NCI-H524 treated with DMSO at 0.1 percent for 48 hours (cell line): ENCODE measurements around the gene SPO11.

Experiments
- DNase-seq: peaks from one replicate; lab custom pipeline; 2025; lab: John Stamatoyannopoulos, UW

Gene SPO11, protein sequence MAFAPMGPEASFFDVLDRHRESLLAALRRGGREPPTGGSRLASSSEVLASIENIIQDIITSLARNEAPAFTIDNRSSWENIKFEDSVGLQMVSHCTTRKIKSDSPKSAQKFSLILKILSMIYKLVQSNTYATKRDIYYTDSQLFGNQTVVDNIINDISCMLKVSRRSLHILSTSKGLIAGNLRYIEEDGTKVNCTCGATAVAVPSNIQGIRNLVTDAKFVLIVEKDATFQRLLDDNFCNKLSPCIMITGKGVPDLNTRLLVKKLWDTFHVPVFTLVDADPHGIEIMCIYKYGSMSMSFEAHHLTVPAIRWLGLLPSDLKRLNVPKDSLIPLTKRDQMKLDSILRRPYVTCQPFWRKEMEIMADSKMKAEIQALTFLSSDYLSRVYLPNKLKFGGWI

GRCh38 chr20:57329608-57330221, at the start of gene SPO11:
Gene SPO11, plus strand, starts transcription at chr20:57329803. Its CDS starts 65 bp downstream, at chr20:57329868.
- no peak for DNase-seq

GRCh38 chr20:57280221-57280620, 49.4 kb upstream of the SPO11 start:
- no peak for DNase-seq

DNA sequence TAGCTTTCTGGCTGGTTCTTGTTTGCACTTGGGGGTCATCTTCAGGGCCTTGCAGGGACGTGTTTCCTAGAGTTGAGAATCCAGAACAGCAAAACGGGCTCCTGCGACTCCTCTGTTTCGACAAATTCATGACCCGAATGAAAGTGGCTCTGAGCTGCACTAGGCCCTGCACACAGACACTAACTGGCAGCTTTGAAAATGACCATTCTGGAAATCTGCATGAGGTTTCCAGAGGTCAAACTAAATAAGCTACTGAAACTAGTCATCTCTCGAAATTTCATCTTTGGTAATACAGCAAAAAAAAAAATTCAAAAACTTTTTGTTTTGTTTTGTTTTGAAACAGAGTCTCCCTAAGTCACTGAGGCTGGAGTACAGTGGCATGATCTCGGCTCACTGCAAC, 47.7 kb upstream of the SPO11 start:
- DNase-seq, result no peak

- DNase-seq, result no peak
These were observed 46.8 kb upstream of the SPO11 start for GRCh38 chr20:57282670-57283361.

DNA sequence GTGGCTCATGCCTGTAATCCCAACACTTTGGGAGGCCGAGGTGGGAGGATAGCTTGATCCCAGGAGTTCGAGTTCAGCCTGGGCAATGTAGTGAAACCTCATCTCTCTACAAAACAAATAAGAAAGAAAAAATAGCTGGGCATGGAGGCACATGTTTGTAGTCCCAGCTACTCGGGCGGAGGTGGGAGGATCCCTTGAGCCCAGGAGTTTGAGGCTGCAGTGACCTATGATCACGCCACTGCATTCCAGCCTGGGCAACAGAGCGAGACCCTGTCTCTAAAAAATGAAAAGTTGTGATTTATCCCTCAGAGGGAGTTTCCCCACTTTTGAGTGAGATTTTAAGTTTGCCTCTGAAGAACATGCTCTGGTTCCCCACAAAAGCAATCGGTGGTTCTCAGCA, 45.7 kb upstream of the SPO11 start:
- no peak for DNase-seq

GRCh38 chr20:57287007-57287880, 42.4 kb upstream of the SPO11 start:
- no peak for DNase-seq

GRCh38 chr20:57287901-57288300, 41.7 kb upstream of the SPO11 start:
- DNase-seq, result no peak

DNA sequence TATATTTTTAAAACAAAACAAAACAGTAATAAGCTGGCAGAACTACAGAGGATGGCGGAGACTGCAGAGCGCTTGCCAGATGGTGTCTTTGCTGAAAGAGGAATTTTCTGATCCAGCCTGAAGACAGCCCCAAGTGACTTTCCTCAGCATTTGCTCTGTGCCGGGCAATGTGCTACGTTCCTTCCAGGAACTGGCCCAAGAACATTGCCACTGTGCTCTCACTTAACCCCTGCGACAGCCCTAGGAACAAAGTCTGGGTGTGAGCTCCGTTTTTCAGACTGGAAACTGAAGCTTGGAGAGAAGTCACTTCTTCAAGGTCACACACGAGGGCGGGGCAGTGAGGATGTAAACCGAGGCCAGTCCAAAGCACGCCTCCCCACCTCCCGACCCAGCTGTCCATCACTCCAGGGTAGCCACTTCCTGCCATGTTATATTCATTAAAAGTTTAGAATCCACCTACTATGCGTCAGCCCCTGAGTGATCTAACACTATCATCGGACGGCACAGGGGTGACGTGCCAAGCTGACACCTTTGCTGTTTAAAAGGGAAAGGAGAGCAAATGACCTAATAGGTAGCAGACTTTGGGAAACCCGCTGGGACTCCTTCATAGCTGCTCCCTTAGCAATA, 40.8 kb upstream of the SPO11 start:
- DNase-seq, result no peak

DNA sequence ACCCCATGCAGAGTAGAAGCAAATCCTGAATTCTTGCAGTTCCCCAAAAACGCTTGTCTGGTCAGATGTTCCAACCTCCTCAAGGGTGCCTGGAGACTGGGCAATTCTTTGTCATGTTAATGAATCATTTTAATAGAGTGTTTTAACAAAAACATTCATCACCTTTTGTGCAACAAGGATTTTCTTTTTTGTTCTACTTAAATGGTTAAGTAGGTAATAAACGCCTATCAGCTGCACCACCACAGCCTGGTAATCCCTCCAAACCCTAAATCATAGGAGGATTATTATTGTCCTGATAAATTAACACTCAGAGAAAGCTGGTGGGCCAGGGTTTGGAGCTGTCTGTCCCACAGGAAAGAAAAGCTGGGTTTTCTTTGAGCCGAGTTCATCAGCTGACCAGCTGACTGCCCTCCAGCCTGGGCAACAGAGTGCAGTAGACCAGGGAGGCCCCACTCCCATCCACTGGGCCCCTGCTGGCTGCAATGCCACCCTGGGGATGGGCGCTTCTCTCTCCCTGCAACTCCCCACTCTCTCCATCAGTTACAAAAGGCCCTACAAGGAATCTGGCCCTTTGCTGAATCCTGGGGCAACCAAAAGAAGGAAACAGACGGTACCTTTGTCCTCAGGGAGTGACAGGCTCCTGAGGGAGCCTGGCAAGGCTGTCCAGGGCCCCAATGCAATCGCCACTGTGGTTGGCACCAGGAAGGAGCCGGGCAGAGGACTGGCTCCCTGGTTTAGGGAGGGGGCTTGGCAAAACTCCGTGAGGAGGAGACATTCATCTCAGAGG, 40.0 kb upstream of the SPO11 start:
- DNase-seq, result no peak

DNA sequence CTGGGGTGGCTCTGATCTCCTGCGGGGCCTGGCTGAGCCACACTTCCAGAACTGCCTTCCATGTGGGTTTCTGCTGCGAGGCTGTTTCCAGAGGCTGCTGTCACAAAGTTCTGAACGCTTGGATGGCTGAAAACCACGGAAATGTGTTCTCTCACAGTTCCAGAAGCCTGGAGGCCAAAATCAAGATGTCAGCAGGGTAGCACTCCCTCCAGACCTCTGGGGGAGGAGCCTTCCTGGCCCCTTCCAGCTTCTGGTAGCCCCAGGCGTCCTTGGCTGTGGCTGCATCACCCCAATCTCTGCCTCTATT, 39.5 kb upstream of the SPO11 start:
- DNase-seq, result no peak

DNA sequence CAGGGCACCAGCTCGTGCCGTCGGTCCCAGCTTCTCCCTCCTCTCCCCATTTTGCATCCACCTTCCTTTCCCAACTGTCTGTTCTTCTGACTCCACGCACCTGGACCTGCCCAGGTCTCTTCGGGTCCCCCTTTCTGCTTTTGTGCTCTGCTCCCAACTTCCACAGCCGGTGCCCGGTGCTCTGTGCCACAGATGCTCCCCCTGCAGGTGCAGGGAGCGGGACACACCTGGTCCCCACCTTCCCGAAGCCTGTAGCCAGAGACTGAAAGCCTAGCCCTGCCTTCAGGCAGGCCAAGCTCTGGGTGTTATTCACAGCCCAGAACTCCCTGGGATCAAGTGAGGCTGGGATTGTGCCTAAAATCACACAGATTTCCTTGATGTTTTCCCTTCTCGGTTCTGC, 38.6 kb upstream of the SPO11 start:
- no peak for DNase-seq

DNA sequence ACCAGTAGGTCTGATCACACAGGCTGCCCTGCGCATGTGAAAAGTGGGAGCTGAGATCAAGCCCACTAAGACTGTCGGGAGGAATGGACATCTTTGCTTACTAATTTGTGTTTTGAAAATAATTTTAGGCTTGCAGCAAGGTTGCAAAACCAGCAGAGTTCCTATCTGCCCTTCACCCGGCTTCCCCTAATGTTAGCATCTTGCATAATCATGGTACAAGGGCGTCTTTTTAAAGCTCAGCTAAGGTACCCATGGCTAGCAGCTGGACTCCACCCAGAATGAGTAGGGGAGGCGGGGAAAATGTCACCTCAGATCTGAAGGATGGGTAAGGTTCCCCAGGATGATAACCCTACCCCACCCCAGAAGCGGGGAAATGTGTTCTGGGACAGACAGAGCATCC, 37.9 kb upstream of the SPO11 start:
- DNase-seq, result no peak

DNA sequence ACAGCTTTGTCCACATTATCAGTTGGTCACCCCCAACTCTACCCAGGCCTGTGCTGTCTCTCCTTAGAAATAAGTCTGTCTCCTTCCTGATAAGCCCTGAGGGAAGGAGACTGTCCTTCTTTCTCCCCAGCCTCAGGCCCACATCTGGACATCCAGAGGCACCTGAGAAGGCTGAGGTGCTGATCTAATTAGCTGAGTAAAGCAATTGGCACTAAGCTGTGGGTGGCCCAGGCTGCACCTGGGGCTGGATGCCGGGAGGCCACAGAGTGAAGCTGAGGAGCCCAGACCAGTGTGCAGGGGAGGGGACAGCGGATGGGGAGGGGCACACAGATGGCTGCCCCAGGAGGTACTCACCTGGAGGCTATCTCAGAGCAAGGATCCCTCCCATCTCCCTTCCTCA, 37.0 kb upstream of the SPO11 start:
- DNase-seq, result no peak

DNA sequence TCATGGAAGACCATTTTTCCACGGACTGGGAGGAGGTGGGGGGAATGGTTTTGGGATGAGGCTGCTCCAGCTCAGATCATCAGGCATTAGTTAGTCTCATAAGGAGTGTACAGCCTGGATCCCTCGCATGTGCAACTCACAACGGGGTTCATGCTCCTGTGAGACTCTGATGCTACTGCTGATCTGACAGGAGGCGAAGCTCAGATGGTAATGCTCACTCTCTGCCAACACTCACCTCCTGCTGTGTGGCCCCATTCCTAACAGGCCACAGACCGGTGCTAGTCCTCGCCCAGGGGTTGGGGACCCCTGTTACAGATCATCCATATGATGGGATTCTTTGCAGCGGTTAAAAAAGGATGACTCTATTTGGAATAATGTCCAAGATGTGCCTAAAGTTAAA, 35.6 kb upstream of the SPO11 start:
- no peak for DNase-seq

GRCh38 chr20:57294550-57294949, 35.1 kb upstream of the SPO11 start:
- DNase-seq, result no peak

GRCh38 chr20:57298457-57298856, 31.1 kb upstream of the SPO11 start:
- DNase-seq, result no peak

GRCh38 chr20:57301026-57301425, 28.6 kb upstream of the SPO11 start:
- DNase-seq, result no peak

DNA sequence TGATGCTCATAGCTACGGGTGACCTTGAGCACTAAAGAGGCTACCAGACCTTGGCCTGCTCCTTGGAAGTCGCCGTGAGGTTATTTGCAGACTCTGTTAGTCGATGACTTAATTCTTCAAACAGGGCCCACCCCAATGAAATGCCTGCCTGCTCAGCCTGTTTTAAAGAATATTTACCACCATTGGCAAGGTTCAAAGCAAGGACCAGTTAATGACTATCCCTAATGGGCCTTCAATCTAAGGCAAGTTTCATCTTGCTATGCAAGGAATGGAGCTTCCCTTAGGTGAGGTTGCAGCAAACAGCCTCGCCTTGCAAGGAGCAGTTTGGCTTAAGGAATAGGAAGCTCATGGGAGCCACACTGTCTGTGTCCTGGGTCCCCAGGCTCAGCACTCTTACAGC, 22.9 kb upstream of the SPO11 start:
- DNase-seq, result no peak

DNA sequence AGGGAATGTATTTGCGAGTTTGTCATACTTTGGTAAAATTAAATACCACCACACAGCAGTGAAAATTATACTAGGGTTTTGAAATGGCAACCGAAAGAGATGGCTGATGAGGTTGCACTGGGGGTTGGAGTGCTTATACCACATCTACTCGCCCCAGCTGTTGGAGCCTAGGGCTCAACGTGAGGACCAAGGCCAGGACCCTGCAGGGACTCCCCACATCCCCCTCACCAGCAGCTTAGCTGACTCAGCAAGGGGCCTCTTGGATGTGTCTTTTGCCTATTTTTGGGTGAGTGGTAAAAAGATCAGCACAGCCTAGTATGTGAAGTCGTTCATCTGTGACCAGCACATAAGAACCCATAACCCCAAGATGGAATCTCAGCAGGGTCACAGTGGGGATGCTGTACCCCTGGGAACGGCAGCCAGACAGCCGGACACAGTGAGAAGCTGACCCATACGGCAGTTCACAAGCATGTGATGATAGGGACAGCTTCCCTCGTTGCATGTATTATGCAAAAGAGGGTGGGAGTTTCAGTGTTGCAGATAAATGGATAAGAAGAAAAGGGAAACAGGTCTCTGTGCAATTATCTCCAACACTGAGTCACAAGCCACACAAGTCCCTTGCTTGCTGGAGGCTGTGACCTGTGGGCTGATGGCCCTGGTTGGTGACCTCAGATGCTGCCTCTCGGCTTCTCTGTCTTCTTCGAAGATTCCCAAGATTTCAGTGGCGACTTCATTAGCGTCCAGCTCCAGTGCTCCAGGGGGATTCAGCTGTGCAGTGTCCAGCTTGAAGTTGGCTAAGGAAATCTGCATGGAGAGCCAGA, 20.9 kb upstream of the SPO11 start:
- DNase-seq, result no peak

GRCh38 chr20:57309544-57310115, 20.0 kb upstream of the SPO11 start:
- no peak for DNase-seq
